Brain microvascular endothelial cell (primary cell): Measurements from ENCODE around the gene CDK12.

Source experiments
- DNase-seq: peaks from one replicate; pipeline ENCODE4 v3.0.0-alpha.2; 2020
- H3K27ac ChIP-seq: fragments of 250-450 bp; sonication (Bioruptor Pico); 2 replicates; pipeline ENCODE4 v1.5.1; 2020; ENCODE audit warnings: mild to moderate bottlenecking, moderate library complexity
- H3K27me3 ChIP-seq: fragments of 250-450 bp; sonication (Bioruptor Pico); replicated peaks from 2 replicates; pipeline ENCODE4 v1.5.1; 2020; ENCODE audit warnings: mild to moderate bottlenecking
- H3K36me3 ChIP-seq: fragments of 250-450 bp; sonication (Bioruptor Pico); replicated peaks from 2 replicates; pipeline ENCODE4 v1.5.1; 2020; ENCODE audit warnings: mild to moderate bottlenecking
- H3K4me3 ChIP-seq: 2 replicates; pipeline ENCODE4 v1.5.1; 2011; ENCODE audit warnings: low read depth, mild to moderate bottlenecking, control low read depth, low read length, moderate library complexity
- CTCF ChIP-seq: IDR thresholded peaks from 2 replicates; pipeline ENCODE4 v1.5.1; 2011; ENCODE audit warnings: low read depth, mild to moderate bottlenecking, moderate library complexity, low read length, control low read depth, inconsistent platforms; ENCODE audit errors: missing control alignments
- in situ Hi-C: cut with HindIII; loops from 2 replicates; pipeline ENCODE4 v1.10.0; 2017; ENCODE audit warnings: low sequenced_read_pairs, low pct_ligation_motif_present

CDK12 gene

GRCh38 chr17:39576187-39576586, 114.9 kb downstream of the CDK12 start:
- H3K27me3 ChIP-seq, result peaks cover 5% of the 10 kb centered on the region
- H3K4me3 ChIP-seq, result no peak overlapping the region
- no peak overlapping the region for H3K27ac ChIP-seq
- in situ Hi-C loops, result no loop called here
- no peak for DNase-seq
- peak; percentile 85 for TF ChIP-seq CTCF
- H3K36me3 ChIP-seq, result no peaks in the 10 kb centered on the region

- H3K27ac ChIP-seq, result no peak overlapping the region
- no peak overlapping the region for H3K4me3 ChIP-seq
- in situ Hi-C loops, result no loop called here
- H3K36me3 ChIP-seq, result no peaks in the 10 kb centered on the region
- DNase-seq, result no peak
- peaks cover 5% of the 10 kb centered on the region for H3K27me3 ChIP-seq
- no peak for TF ChIP-seq CTCF
Observed at GRCh38 chr17:39578272-39578671, 117.0 kb downstream of the CDK12 start.

- H3K27me3 ChIP-seq, result peaks cover 5% of the 10 kb centered on the region
- no peak for TF ChIP-seq CTCF
- in situ Hi-C loops, result no loop called here
Observed at GRCh38 chr17:39579318-39580081, 118.2 kb downstream of the CDK12 start.

GRCh38 chr17:39580082-39580468, 118.8 kb downstream of the CDK12 start:
- no peak overlapping the region for H3K27ac ChIP-seq
- TF ChIP-seq CTCF, result no peak
- H3K36me3 ChIP-seq, result no peaks in the 10 kb centered on the region
- H3K27me3 ChIP-seq, result peaks cover 5% of the 10 kb centered on the region
- H3K4me3 ChIP-seq, result no peak overlapping the region
- no peak for DNase-seq
- in situ Hi-C loops, result no loop called here

More at GRCh38 chr17:39579318-39580081, 118.2 kb downstream of the CDK12 start:
- Histone ChIP-seq H3K27ac (no peak overlapping the region), H3K4me3 (no peak overlapping the region), H3K36me3 (no peaks in the 10 kb centered on the region)
- no peak for DNase-seq

- in situ Hi-C loops, result no loop called here
- TF ChIP-seq CTCF, result no peak
- no peak for DNase-seq
- Histone ChIP-seq H3K4me3 (no peak overlapping the region), H3K27me3 (peaks cover 5% of the 10 kb centered on the region), H3K36me3 (no peaks in the 10 kb centered on the region), H3K27ac (no peak overlapping the region)
Observed at GRCh38 chr17:39581071-39581758, 119.9 kb downstream of the CDK12 start.
